SU-DHL-6 (cell line): ENCODE measurements around the gene INPP4B.

Source experiments
- H2AFZ ChIP-seq: fragments of 200-600 bp; sonication (generic); 2 replicates; pipeline ENCODE4 v1.6.1; 2014; ENCODE audit warnings: low read depth, mild to moderate bottlenecking, moderate library complexity, mixed read lengths, antibody characterized with exemption, low read length; ENCODE audit not compliant: severe bottlenecking
- H3F3A ChIP-seq: fragments of 200-600 bp; shearing (Covaris generic); 2 replicates; pipeline ENCODE4 v1.6.0; 2016; ENCODE audit warnings: antibody characterized with exemption, mild to moderate bottlenecking; ENCODE audit not compliant: insufficient read depth
- H3K27ac ChIP-seq: fragments of 200-600 bp; sonication (generic); 2 replicates; pipeline ENCODE4 v1.5.1; 2016; ENCODE audit warnings: low read depth, mild to moderate bottlenecking, low read length, moderate library complexity, mixed read lengths
- H3K27me3 ChIP-seq: fragments of 200-600 bp; sonication (generic), shearing (Covaris generic); 2 replicates; pipeline ENCODE4 v1.6.0; 2014; ENCODE audit warnings: mild to moderate bottlenecking, low read length
- H3K36me3 ChIP-seq: fragments of 200-600 bp; sonication (generic); 2 replicates; pipeline ENCODE4 v1.6.1; 2014; ENCODE audit warnings: mild to moderate bottlenecking, low read length, mixed read lengths
- H3K4me2 ChIP-seq: fragments of 300-600, 200-600 bp; shearing (Covaris generic), sonication (generic); 2 replicates; pipeline ENCODE4 v1.6.0; 2014; ENCODE audit warnings: low read length, low read depth, mild to moderate bottlenecking; ENCODE audit not compliant: poor library complexity, severe bottlenecking
- H3K4me3 ChIP-seq: fragments of 200-600 bp; sonication (generic); 2 replicates; pipeline ENCODE4 v1.5.1; 2014; ENCODE audit warnings: antibody characterized with exemption, low read length, mild to moderate bottlenecking, mixed read lengths; ENCODE audit not compliant: insufficient read depth, poor library complexity, severe bottlenecking
- H3K79me2 ChIP-seq: fragments of 200-600 bp; sonication (generic); 2 replicates; pipeline ENCODE4 v1.6.1; 2014; ENCODE audit warnings: mild to moderate bottlenecking, low read length, moderate library complexity; ENCODE audit not compliant: insufficient read depth
- H3K9ac ChIP-seq: fragments of 200-600 bp; sonication (generic); 2 replicates; pipeline ENCODE4 v1.7.0; 2014; ENCODE audit warnings: mild to moderate bottlenecking, low read length
- H3K9me2 ChIP-seq: fragments of 200-600 bp; sonication (generic); replicated peaks from 2 replicates; pipeline ENCODE4 v1.6.1; 2014; ENCODE audit warnings: low read length; ENCODE audit not compliant: insufficient read depth
- H3K9me3 ChIP-seq: fragments of 200-600 bp; sonication (generic); 2 replicates; pipeline ENCODE4 v1.6.1; 2014; ENCODE audit warnings: low read length, mixed read lengths; ENCODE audit not compliant: insufficient read depth
- H4K20me1 ChIP-seq: fragments of 200-600 bp; sonication (generic); 2 replicates; pipeline ENCODE4 v1.6.1; 2014; ENCODE audit warnings: low read depth, mild to moderate bottlenecking, antibody characterized with exemption, low read length, moderate library complexity, mixed read lengths
- EZH2phosphoT487 ChIP-seq: fragments of 200-600 bp; sonication (generic), shearing (Covaris generic); conservative IDR thresholded peaks from 2 replicates; pipeline ENCODE4 v1.6.1; 2018; ENCODE audit warnings: mild to moderate bottlenecking, antibody characterized with exemption, low read length, moderate library complexity, mixed read lengths
- TF ChIP-seq, protein P1 (sequence below): fragments of 200-600 bp; sonication (generic); IDR thresholded peaks from one replicate; pipeline ENCODE4 v1.5.1; 2017; ENCODE audit warnings: antibody characterized with exemption, mild to moderate bottlenecking, low read length, moderate library complexity; ENCODE audit not compliant: insufficient read depth, poor library complexity, severe bottlenecking

INPP4B gene

GRCh38 chr4:142262956-142263355 is 583.1 kb downstream of the INPP4B start:
- H3K9me2 ChIP-seq: no peaks in the 10 kb centered on the region
- no peaks in the 10 kb centered on the region for H3K27me3 ChIP-seq
- H4K20me1 ChIP-seq: no peaks in the 10 kb centered on the region
- no peaks in the 10 kb centered on the region for H3F3A ChIP-seq
- no peak overlapping the region for H2AFZ ChIP-seq
- no peaks in the 10 kb centered on the region for H3K9me3 ChIP-seq
- TF ChIP-seq EZH2phosphoT487: no peak
- TF ChIP-seq, protein P1, sequence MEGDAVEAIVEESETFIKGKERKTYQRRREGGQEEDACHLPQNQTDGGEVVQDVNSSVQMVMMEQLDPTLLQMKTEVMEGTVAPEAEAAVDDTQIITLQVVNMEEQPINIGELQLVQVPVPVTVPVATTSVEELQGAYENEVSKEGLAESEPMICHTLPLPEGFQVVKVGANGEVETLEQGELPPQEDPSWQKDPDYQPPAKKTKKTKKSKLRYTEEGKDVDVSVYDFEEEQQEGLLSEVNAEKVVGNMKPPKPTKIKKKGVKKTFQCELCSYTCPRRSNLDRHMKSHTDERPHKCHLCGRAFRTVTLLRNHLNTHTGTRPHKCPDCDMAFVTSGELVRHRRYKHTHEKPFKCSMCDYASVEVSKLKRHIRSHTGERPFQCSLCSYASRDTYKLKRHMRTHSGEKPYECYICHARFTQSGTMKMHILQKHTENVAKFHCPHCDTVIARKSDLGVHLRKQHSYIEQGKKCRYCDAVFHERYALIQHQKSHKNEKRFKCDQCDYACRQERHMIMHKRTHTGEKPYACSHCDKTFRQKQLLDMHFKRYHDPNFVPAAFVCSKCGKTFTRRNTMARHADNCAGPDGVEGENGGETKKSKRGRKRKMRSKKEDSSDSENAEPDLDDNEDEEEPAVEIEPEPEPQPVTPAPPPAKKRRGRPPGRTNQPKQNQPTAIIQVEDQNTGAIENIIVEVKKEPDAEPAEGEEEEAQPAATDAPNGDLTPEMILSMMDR: no peak
- no peak overlapping the region for H3K4me2 ChIP-seq
- no peak overlapping the region for H3K27ac ChIP-seq
- H3K4me3 ChIP-seq: no peak overlapping the region
- H3K36me3 ChIP-seq: no peaks in the 10 kb centered on the region
- H3K9ac ChIP-seq: no peak overlapping the region
- H3K79me2 ChIP-seq: no peaks in the 10 kb centered on the region

DNA sequence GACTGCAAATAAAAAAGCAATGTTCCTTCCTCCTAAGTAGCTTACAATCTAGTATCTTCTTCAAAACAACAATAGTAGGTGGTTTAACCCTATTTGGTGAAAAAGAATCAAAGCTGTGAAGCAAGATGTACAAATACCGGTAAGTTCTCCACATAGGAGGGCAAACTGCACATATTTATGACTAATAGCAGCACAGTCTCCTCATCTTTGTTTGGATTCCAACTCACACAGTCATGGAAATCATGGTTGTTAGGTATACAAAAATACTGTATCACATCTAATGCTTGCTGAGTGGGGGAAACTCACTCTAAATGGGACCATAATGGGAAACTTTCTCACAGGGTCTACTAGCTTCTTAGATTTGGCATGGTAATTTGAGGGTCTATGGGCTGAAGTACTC is 597.2 kb downstream of the INPP4B start:
- Histone ChIP-seq H3K79me2 (no peaks in the 10 kb centered on the region), H4K20me1 (no peaks in the 10 kb centered on the region), H3K9me2 (no peaks in the 10 kb centered on the region), H3K27ac (no peak overlapping the region), H3K36me3 (no peaks in the 10 kb centered on the region), H3K27me3 (no peaks in the 10 kb centered on the region), H3K9me3 (no peaks in the 10 kb centered on the region), H3K4me3 (no peak overlapping the region), H3K4me2 (no peak overlapping the region), H2AFZ (no peak overlapping the region), H3K9ac (no peak overlapping the region), H3F3A (no peaks in the 10 kb centered on the region)
- TF ChIP-seq EZH2phosphoT487: no peak
- TF ChIP-seq, protein P1: no peak

DNA sequence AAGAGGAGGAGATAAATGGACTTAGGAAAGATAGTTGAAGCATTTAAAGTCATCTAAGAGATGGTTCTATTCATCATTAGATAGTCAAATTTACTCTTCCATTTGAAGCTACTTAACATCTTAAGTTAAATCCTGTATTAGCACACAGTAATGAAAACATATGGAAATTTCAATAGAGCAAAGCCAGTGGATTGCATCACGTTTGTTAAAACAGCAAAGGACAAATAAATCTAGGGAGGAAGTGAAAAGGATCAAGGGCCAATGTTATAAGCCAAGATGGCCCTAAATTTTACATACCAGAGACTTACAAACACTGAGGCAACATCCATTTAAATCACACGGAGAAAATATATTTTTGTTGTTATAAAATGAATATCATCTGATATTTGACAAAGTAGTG is 602.8 kb downstream of the INPP4B start:
- no peak overlapping the region for H2AFZ ChIP-seq
- H3K9me2 ChIP-seq: no peaks in the 10 kb centered on the region
- H3K36me3 ChIP-seq: no peaks in the 10 kb centered on the region
- no peak overlapping the region for H3K27ac ChIP-seq
- H3K79me2 ChIP-seq: no peaks in the 10 kb centered on the region
- no peaks in the 10 kb centered on the region for H3K9me3 ChIP-seq
- H3K4me2 ChIP-seq: no peak overlapping the region
- no peaks in the 10 kb centered on the region for H3K27me3 ChIP-seq
- H3K9ac ChIP-seq: no peak overlapping the region
- H3K4me3 ChIP-seq: no peak overlapping the region
- TF ChIP-seq, protein P1: no peak
- no peak for TF ChIP-seq EZH2phosphoT487
- H3F3A ChIP-seq: no peaks in the 10 kb centered on the region
- no peaks in the 10 kb centered on the region for H4K20me1 ChIP-seq
